GM19240 (cell line): ENCODE results near the gene SLC38A10.

Source experiments
- DNase-seq: peaks from one replicate; pipeline ENCODE4 v3.0.0; 2011; ENCODE audit warnings: low spot score; ENCODE audit not compliant: insufficient read length

Gene SLC38A10

GRCh38 chr17:81277946-81278693, 17.0 kb downstream of the SLC38A10 start:
- no peak for DNase-seq

- DNase-seq = no peak
Measured at GRCh38 chr17:81277421-81277820, 17.7 kb downstream of the SLC38A10 start.

- DNase-seq = no peak
Measured at GRCh38 chr17:81276781-81277180, 18.3 kb downstream of the SLC38A10 start.

- DNase-seq = no peak
Measured at GRCh38 chr17:81274471-81274855, 20.6 kb downstream of the SLC38A10 start.

- no peak for DNase-seq
Measured at GRCh38 chr17:81273698-81274470, 21.2 kb downstream of the SLC38A10 start.

GRCh38 chr17:81272616-81273015, 22.5 kb downstream of the SLC38A10 start:
- DNase-seq = no peak

- DNase-seq = no peak
Measured at GRCh38 chr17:81271226-81271625, 23.9 kb downstream of the SLC38A10 start.

- DNase-seq = no peak
Measured at GRCh38 chr17:81270279-81270678, 24.8 kb downstream of the SLC38A10 start.

GRCh38 chr17:81267390-81268067, 27.6 kb downstream of the SLC38A10 start:
- DNase-seq = no peak

- no peak for DNase-seq
Measured at GRCh38 chr17:81265576-81265975, 29.5 kb downstream of the SLC38A10 start.

- no peak for DNase-seq
Measured at GRCh38 chr17:81264640-81265039, 30.5 kb downstream of the SLC38A10 start.

GRCh38 chr17:81263371-81264181, 31.5 kb downstream of the SLC38A10 start:
- DNase-seq = no peak

- no peak for DNase-seq
Measured at GRCh38 chr17:81261582-81262336, 33.3 kb downstream of the SLC38A10 start.

- DNase-seq = no peak
Measured at GRCh38 chr17:81261096-81261495, 34.0 kb downstream of the SLC38A10 start.

GRCh38 chr17:81260641-81261040, 34.5 kb downstream of the SLC38A10 start:
- DNase-seq = no peak

- no peak for DNase-seq
Measured at GRCh38 chr17:81260171-81260570, 34.9 kb downstream of the SLC38A10 start.

- DNase-seq = no peak
Measured at GRCh38 chr17:81259058-81259605, 36.0 kb downstream of the SLC38A10 start.

GRCh38 chr17:81258292-81258691, 36.8 kb downstream of the SLC38A10 start:
- DNase-seq = no peak

- DNase-seq = no peak
Measured at GRCh38 chr17:81257533-81257932, 37.6 kb downstream of the SLC38A10 start.

- no peak for DNase-seq
Measured at GRCh38 chr17:81256616-81257015, 38.5 kb downstream of the SLC38A10 start.
